Osteocyte (in vitro differentiated cells): ENCODE results near the gene RPTOR. TPM values are rescaled to one million over a fixed set of nuclear protein-coding genes. Genes with fewer than 3 reads are reported as not detected.

Experiments used
- DNase-seq: peaks from one replicate; pipeline ENCODE4 v3.0.0; 2021; ENCODE audit warnings: mixed read lengths; ENCODE audit not compliant: unreplicated experiment; ENCODE audit errors: extremely low spot score
- H3K27ac Mint-ChIP-seq: one replicate; pipeline ENCODE4 v1.8.0; 2021; ENCODE audit warnings: mild to moderate bottlenecking, mixed read lengths; ENCODE audit not compliant: unreplicated experiment
- H3K27me3 Mint-ChIP-seq: one replicate; pipeline ENCODE4 v1.8.0; 2021; ENCODE audit warnings: mixed read lengths; ENCODE audit not compliant: unreplicated experiment
- H3K36me3 Mint-ChIP-seq: one replicate; pipeline ENCODE4 v1.8.0; 2021; ENCODE audit warnings: mixed read lengths; ENCODE audit not compliant: unreplicated experiment
- H3K4me1 Mint-ChIP-seq: one replicate; pipeline ENCODE4 v1.8.0; 2021; ENCODE audit warnings: mixed read lengths; ENCODE audit not compliant: unreplicated experiment
- H3K4me3 Mint-ChIP-seq: one replicate; pipeline ENCODE4 v1.8.0; 2021; ENCODE audit warnings: mild to moderate bottlenecking, moderate library complexity, mixed read lengths; ENCODE audit not compliant: unreplicated experiment
- H3K9me3 Mint-ChIP-seq: one replicate; pipeline ENCODE4 v1.8.0; 2021; ENCODE audit warnings: mixed read lengths; ENCODE audit not compliant: unreplicated experiment
- CTCF ChIP-seq: fragments of 200-600 bp; sonication (generic); IDR thresholded peaks from 2 replicates; pipeline ENCODE4 v1.5.0; 2021; ENCODE audit warnings: antibody characterized with exemption, mild to moderate bottlenecking, moderate library complexity
- total RNA-seq: library from RNA; stranded (reverse); gene quantifications from 2 replicates; pipeline ENCODE4 v1.2.1, GENCODE V29; 2021

RPTOR gene
- total RNA-seq, 1 donor from 2014 or later, result 36.0 TPM

- Mint-ChIP-seq H3K27ac (peak overlapping the region; percentile 42), H3K4me1 (peaks cover 32% of the 10 kb centered on the region), H3K27me3 (no peaks in the 10 kb centered on the region), H3K9me3 (no peaks in the 10 kb centered on the region), H3K4me3 (no peak overlapping the region), H3K36me3 (peaks cover 15% of the 10 kb centered on the region)
- TF ChIP-seq CTCF, result peak; percentile 33
- DNase-seq, result peak; percentile 63
These were observed 211.2 kb downstream of the RPTOR start for GRCh38 chr17:80755650-80756405.

GRCh38 chr17:80758481-80759376, 214.1 kb downstream of the RPTOR start:
- TF ChIP-seq CTCF, result no peak
- Mint-ChIP-seq H3K4me1 (peaks cover 36% of the 10 kb centered on the region), H3K36me3 (peaks cover 15% of the 10 kb centered on the region), H3K4me3 (no peak overlapping the region), H3K27ac (no peak overlapping the region), H3K27me3 (no peaks in the 10 kb centered on the region), H3K9me3 (no peaks in the 10 kb centered on the region)
- DNase-seq, result no peak

- Mint-ChIP-seq H3K4me1 (peaks cover 36% of the 10 kb centered on the region), H3K4me3 (no peak overlapping the region), H3K27me3 (no peaks in the 10 kb centered on the region), H3K27ac (peak overlapping the region; percentile 70), H3K9me3 (no peaks in the 10 kb centered on the region), H3K36me3 (peaks cover 12% of the 10 kb centered on the region)
- no peak for TF ChIP-seq CTCF
- no peak for DNase-seq
These were observed 214.7 kb downstream of the RPTOR start for GRCh38 chr17:80759377-80759673.

GRCh38 chr17:80760511-80760911, 215.9 kb downstream of the RPTOR start:
- no peak for TF ChIP-seq CTCF
- H3K4me3 Mint-ChIP-seq, result no peak overlapping the region
- H3K27ac Mint-ChIP-seq, result peak overlapping the region; percentile 70
- DNase-seq, result no peak
- peaks cover 36% of the 10 kb centered on the region for H3K4me1 Mint-ChIP-seq
- H3K27me3 Mint-ChIP-seq, result no peaks in the 10 kb centered on the region
- H3K9me3 Mint-ChIP-seq, result no peaks in the 10 kb centered on the region
- H3K36me3 Mint-ChIP-seq, result peaks cover 8% of the 10 kb centered on the region
